H1 (cell line): ENCODE results near the gene BOLA2B. TPM values are rescaled to one million over a fixed set of nuclear protein-coding genes. Genes with fewer than 3 reads are reported as not detected.
"Not testable (repeated sequence)": the region's sequence is repeated elsewhere in the genome, so short reads cannot be mapped to it uniquely, and the experiment has no call there.

Source experiments
- CTCF ChIA-PET: fragments of 300-600 bp; sonication (Branson Sonifier 250); formaldehyde crosslinking; loops from one replicate; lab custom pipeline; 2021; ENCODE audit not compliant: partially characterized antibody; lab: Charles Lee
- POLR2A ChIA-PET: fragments of 300-600 bp; sonication (Branson Sonifier 250); formaldehyde crosslinking; loops from one replicate; lab custom pipeline; 2021; ENCODE audit warnings: inconsistent platforms; ENCODE audit not compliant: partially characterized antibody; lab: Charles Lee
- DNase-seq, 2 experiments: peaks; one replicate each; pipeline versions ENCODE4 v3.0.0 to v3.0.0-alpha.2; 2010 to 2022; ENCODE audit warnings: low spot score in 2 of 2, low read depth in 1 of 2, mixed read lengths in 1 of 2
- FAIRE-seq: peaks from 2 replicates; lab custom pipeline; 2011; peaks lifted over from hg19 to GRCh38; lab: Jason Lieb, UNC
- H2AFZ ChIP-seq: 2 replicates; pipeline ENCODE4 v1.8.1; 2012; ENCODE audit warnings: low read length, inconsistent platforms
- H2AK5ac ChIP-seq: 2 replicates; pipeline ENCODE4 v1.6.1; 2013; ENCODE audit warnings: low read depth, low read length
- H2BK120ac ChIP-seq: replicated peaks from 2 replicates; pipeline ENCODE3; 2013; ENCODE audit warnings: low read depth, low read length, inconsistent platforms
- H2BK12ac ChIP-seq: 2 replicates; pipeline ENCODE4 v1.6.1; 2013; ENCODE audit warnings: low read depth, low read length
- H2BK15ac ChIP-seq: 2 replicates; pipeline ENCODE4 v1.6.1; 2013; ENCODE audit warnings: low read length
- H2BK20ac ChIP-seq: 2 replicates; pipeline ENCODE4 v1.6.1; 2013; ENCODE audit warnings: low read length
- H2BK5ac ChIP-seq: 2 replicates; pipeline ENCODE4 v1.6.1; 2013; ENCODE audit warnings: low read depth, low read length
- H3K14ac ChIP-seq: 2 replicates; pipeline ENCODE4 v1.6.1; 2013; ENCODE audit warnings: inconsistent platforms; ENCODE audit not compliant: insufficient read length
- H3K18ac ChIP-seq: 2 replicates; pipeline ENCODE4 v1.6.1; 2013; ENCODE audit warnings: low read length; ENCODE audit errors: extremely low read depth
- H3K23ac ChIP-seq: 2 replicates; pipeline ENCODE4 v1.6.1; 2013; ENCODE audit warnings: inconsistent platforms; ENCODE audit not compliant: insufficient read length
- H3K23me2 ChIP-seq: 2 replicates; pipeline ENCODE4 v1.6.1; 2013; ENCODE audit warnings: low read depth, low read length
- H3K27ac ChIP-seq: 2 replicates; pipeline ENCODE4 v1.6.1; 2011; ENCODE audit warnings: low read depth, low read length, inconsistent platforms
- H3K27me3 ChIP-seq, 4 experiments: replicated peaks in 1 of 4; 1 replicate in 1 of 4; 2 replicates in 3 of 4; pipeline versions ENCODE4 v1.6.1 to v1.8.1; 2011 to 2013; ENCODE audit warnings: low read length in 3 of 4, mild to moderate bottlenecking in 3 of 4, inconsistent platforms in 2 of 4, mixed read lengths in 2 of 4, moderate library complexity in 1 of 4; ENCODE audit not compliant: control insufficient read depth in 3 of 4, insufficient read depth in 3 of 4; ENCODE audit errors: extremely low read depth in 1 of 4
- H3K36me3 ChIP-seq, 4 experiments: 2 replicates each; pipeline versions ENCODE4 v1.6.1 to v1.8.1; 2011 to 2013; ENCODE audit warnings: mild to moderate bottlenecking in 4 of 4, low read length in 3 of 4, moderate library complexity in 2 of 4, control low read depth in 1 of 4, inconsistent platforms in 1 of 4; ENCODE audit not compliant: insufficient read depth in 4 of 4, control insufficient read depth in 2 of 4
- H3K4ac ChIP-seq: replicated peaks from 2 replicates; pipeline ENCODE3; 2013; ENCODE audit warnings: low read length, low read depth, mixed read lengths, inconsistent platforms; ENCODE audit not compliant: insufficient read length
- H3K4me1 ChIP-seq, 4 experiments: replicated peaks in 1 of 4; 1 replicate in 1 of 4; 2 replicates in 3 of 4; pipeline versions ENCODE4 v1.6.1 to v1.8.1; 2011 to 2013; ENCODE audit warnings: low read length in 3 of 4, inconsistent platforms in 2 of 4, mixed read lengths in 1 of 4; ENCODE audit not compliant: insufficient read depth in 4 of 4, control insufficient read depth in 3 of 4
- H3K4me2 ChIP-seq, 2 experiments: 2 replicates each; pipeline versions ENCODE4 v1.6.1 to v1.8.1; 2011 to 2013; ENCODE audit warnings: low read depth in 2 of 2, low read length in 2 of 2, control low read depth in 1 of 2, inconsistent platforms in 1 of 2, mild to moderate bottlenecking in 1 of 2; ENCODE audit not compliant: insufficient read depth in 1 of 2
- H3K4me3 ChIP-seq, 4 experiments: fragments of 200-600, 300-600 bp in 1 of 4; sonication (generic), shearing (Covaris generic), sonication (Bioruptor Twin) in 1 of 4; 2 replicates each; pipeline versions ENCODE4 v1.5.1 to v1.8.1; 2011 to 2016; ENCODE audit warnings: low read length in 4 of 4, low read depth in 3 of 4, control low read depth in 2 of 4, inconsistent platforms in 2 of 4, mild to moderate bottlenecking in 2 of 4, mixed read lengths in 1 of 4, moderate library complexity in 1 of 4; ENCODE audit not compliant: insufficient read depth in 2 of 4; ENCODE audit errors: extremely low read depth in 1 of 4
- H3K56ac ChIP-seq: replicated peaks from 2 replicates; pipeline ENCODE3; 2013; ENCODE audit warnings: low read depth, mild to moderate bottlenecking, mixed read lengths, low read length, inconsistent platforms; ENCODE audit not compliant: insufficient read length
- H3K79me1 ChIP-seq: 2 replicates; pipeline ENCODE4 v1.6.1; 2013; ENCODE audit warnings: low read depth, low read length, control low read depth
- H3K79me2 ChIP-seq, 2 experiments: 2 replicates each; pipeline versions ENCODE4 v1.6.1 to v1.8.1; 2012 to 2013; ENCODE audit warnings: low read length in 2 of 2, mild to moderate bottlenecking in 2 of 2, inconsistent platforms in 1 of 2; ENCODE audit not compliant: insufficient read depth in 2 of 2, control insufficient read depth in 1 of 2
- H3K9ac ChIP-seq, 4 experiments: replicated peaks in 1 of 4; 1 replicate in 1 of 4; 2 replicates in 3 of 4; pipeline versions ENCODE4 v1.6.1 to v1.8.1; 2011 to 2013; ENCODE audit warnings: low read depth in 3 of 4, low read length in 3 of 4, control low read depth in 2 of 4, mild to moderate bottlenecking in 2 of 4, moderate library complexity in 2 of 4, inconsistent platforms in 1 of 4; ENCODE audit errors: extremely low read depth in 1 of 4
- H3K9me3 ChIP-seq, 2 experiments: 2 replicates each; pipeline versions ENCODE4 v1.6.1 to v1.8.1; 2012 to 2013; ENCODE audit warnings: mild to moderate bottlenecking in 2 of 2, moderate library complexity in 2 of 2, control low read depth in 1 of 2, inconsistent platforms in 1 of 2, low read depth in 1 of 2, low read length in 1 of 2, mixed read lengths in 1 of 2; ENCODE audit not compliant: insufficient read depth in 2 of 2
- H4K20me1 ChIP-seq, 2 experiments: replicated peaks in 1 of 2; 2 replicates each; pipeline versions ENCODE3 to v1.8.1; 2011 to 2013; ENCODE audit warnings: inconsistent platforms in 2 of 2, low read length in 2 of 2, mild to moderate bottlenecking in 1 of 2; ENCODE audit not compliant: insufficient read depth in 2 of 2, control insufficient read depth in 1 of 2
- H4K5ac ChIP-seq: 2 replicates; pipeline ENCODE4 v1.6.1; 2013; ENCODE audit warnings: low read length, low read depth, mixed read lengths, inconsistent platforms; ENCODE audit not compliant: insufficient read length
- H4K8ac ChIP-seq: 2 replicates; pipeline ENCODE4 v1.8.0; 2013; ENCODE audit warnings: mild to moderate bottlenecking, moderate library complexity, low read length, inconsistent platforms; ENCODE audit not compliant: insufficient read depth; ENCODE audit errors: extremely low read depth
- H4K91ac ChIP-seq: replicated peaks from 2 replicates; pipeline ENCODE3; 2013; ENCODE audit warnings: low read length, mixed read lengths, inconsistent platforms; ENCODE audit not compliant: insufficient read length
- WGBS, 2 experiments: shearing (Covaris generic) in 1 of 2; methylation state at CpG; one replicate each; pipeline versions ENCODE4 v1.1.6 to v1.1.7; 2013 to 2015; ENCODE audit warnings: low lambda C conversion rate in 2 of 2, mixed read lengths in 2 of 2, inconsistent platforms in 1 of 2, low coverage in 1 of 2, missing lambda C conversion rate in 1 of 2; ENCODE audit not compliant: insufficient replicate concordance in 2 of 2, insufficient coverage in 1 of 2, insufficient read length in 1 of 2; ENCODE audit errors: extremely low coverage in 1 of 2, missing lambda C conversion rate in 1 of 2; 5-methylcytosine and 5-hydroxymethylcytosine counted together
- polyA plus RNA-seq, 7 experiments: library from polyadenylated mRNA; depleted of rRNA in 3 of 7; stranded (reverse) in 5 of 7; unstranded in 2 of 7; fragments of >200 nt in 5 of 7; fragments of 200-250 nt in 2 of 7; gene quantifications; 1 replicate in 5 of 7; 2 replicates in 1 of 7; 4 replicates in 1 of 7; pipeline versions ENCODE4 v1.2.1 to v1.2.3, GENCODE V29; 2011 to 2013; ENCODE audit warnings: missing spikeins in 2 of 7, mixed read lengths in 2 of 7
- total RNA-seq: library from RNA; stranded (reverse); fragmentation: NEBNext Ultra II Directional; extraction: Animal tissue kit (Norgen Biotek cat#: 25700); gene quantifications from 2 replicates; pipeline ENCODE4 v1.2.1, GENCODE V29; 2021

The BOLA2B gene
- total and polyA plus RNA-seq, 2 of the 8 experiments (the other 6 are each of a cell fraction or from before 2014, with no cell fraction given) = 208 to 872 TPM

- H3K4me3 ChIP-seq, H3K4me1 ChIP-seq, H3K4ac ChIP-seq, H3K56ac ChIP-seq, H3K9ac ChIP-seq, DNase-seq, H2BK12ac ChIP-seq, H2BK120ac ChIP-seq, POLR2A ChIA-PET, H3K36me3 ChIP-seq, H4K20me1 ChIP-seq, H3K79me2 ChIP-seq, H3K14ac ChIP-seq, H2BK5ac ChIP-seq, H3K18ac ChIP-seq, H3K23me2 ChIP-seq, H2BK20ac ChIP-seq, H4K8ac ChIP-seq, H3K9me3 ChIP-seq, H3K23ac ChIP-seq, CTCF ChIA-PET, H2AFZ ChIP-seq, H4K5ac ChIP-seq, H4K91ac ChIP-seq, H3K27ac ChIP-seq, H3K4me2 ChIP-seq, H3K79me1 ChIP-seq, FAIRE-seq, H3K27me3 ChIP-seq, H2BK15ac ChIP-seq, H2AK5ac ChIP-seq: not testable (repeated sequence)
- WGBS, 2 experiments = no CpG with 5 or more reads among the region's 2 CpGs
These were observed 3.5 kb upstream of the BOLA2B start for GRCh38 chr16:30197001-30197400.

GRCh38 chr16:30194172-30194925 lies 883 bp upstream of the BOLA2B start:
- CTCF ChIA-PET, H2AFZ ChIP-seq, H3K18ac ChIP-seq, H2BK12ac ChIP-seq, POLR2A ChIA-PET, H3K4me1 ChIP-seq, H3K27me3 ChIP-seq, H4K8ac ChIP-seq, H2AK5ac ChIP-seq, H3K79me1 ChIP-seq, H3K14ac ChIP-seq, H3K79me2 ChIP-seq, H2BK120ac ChIP-seq, H3K23ac ChIP-seq, H3K27ac ChIP-seq, H3K9me3 ChIP-seq, H3K23me2 ChIP-seq, H2BK20ac ChIP-seq, H2BK15ac ChIP-seq, H4K5ac ChIP-seq, H4K20me1 ChIP-seq, H3K9ac ChIP-seq, H3K56ac ChIP-seq, H2BK5ac ChIP-seq, FAIRE-seq, H3K36me3 ChIP-seq, H4K91ac ChIP-seq, H3K4ac ChIP-seq: not testable (repeated sequence)
- peak overlapping the region in 3 of 4 experiments; percentile 19 to 50 (median 33); a peak in 5 of 8 replicates for H3K4me3 ChIP-seq
- WGBS, 2 experiments = 12% methylated on average over 12 of the region's 60 CpGs; no CpG with 5 or more reads in 1 of the 2 experiments
- peak in 1 of 2 experiments; percentile 77 for DNase-seq
- H3K4me2 ChIP-seq = peak overlapping the region; percentile 44 to 55; a peak in 3 of 4 replicates
